Choroid plexus epithelial cell (primary cell): ENCODE data around the gene SPAAR.
A peak's percentile ranks its signal among the peaks of the same experiment; 100 is the strongest.
"Not testable (repeated sequence)": the region's sequence is repeated elsewhere in the genome, so short reads cannot be mapped to it uniquely, and the experiment has no call there.

Experiments used
- DNase-seq: peaks from one replicate; pipeline ENCODE4 v3.0.0-alpha.2; 2010; ENCODE audit warnings: low read depth
- H3K4me3 ChIP-seq: 2 replicates; pipeline ENCODE4 v1.5.1; 2011; ENCODE audit warnings: low read depth, mild to moderate bottlenecking, control low read depth, low read length, moderate library complexity
- CTCF ChIP-seq: conservative IDR thresholded peaks from 2 replicates; pipeline ENCODE4 v1.5.1; 2011; ENCODE audit warnings: low read depth, mild to moderate bottlenecking, control low read depth, inconsistent platforms, low read length, moderate library complexity

SPAAR gene

GRCh38 chr9:35923927-35924763 lies 14.9 kb downstream of the SPAAR start:
- no peak for TF ChIP-seq CTCF
- no peak overlapping the region for H3K4me3 ChIP-seq
- peak; percentile 92 for DNase-seq

GRCh38 chr9:35928591-35929452 lies 19.5 kb downstream of the SPAAR start:
- TF ChIP-seq CTCF, result no peak

GRCh38 chr9:35929453-35929718 lies 20.1 kb downstream of the SPAAR start:
- DNase-seq, result no peak
- no peak overlapping the region for H3K4me3 ChIP-seq
- TF ChIP-seq CTCF, result no peak

More at GRCh38 chr9:35928591-35929452, 19.5 kb downstream of the SPAAR start:
- H3K4me3 ChIP-seq, result no peak overlapping the region
- DNase-seq, result no peak

GRCh38 chr9:35930521-35930920 lies 21.2 kb downstream of the SPAAR start:
- no peak overlapping the region for H3K4me3 ChIP-seq
- no peak for DNase-seq
- TF ChIP-seq CTCF, result no peak

DNA sequence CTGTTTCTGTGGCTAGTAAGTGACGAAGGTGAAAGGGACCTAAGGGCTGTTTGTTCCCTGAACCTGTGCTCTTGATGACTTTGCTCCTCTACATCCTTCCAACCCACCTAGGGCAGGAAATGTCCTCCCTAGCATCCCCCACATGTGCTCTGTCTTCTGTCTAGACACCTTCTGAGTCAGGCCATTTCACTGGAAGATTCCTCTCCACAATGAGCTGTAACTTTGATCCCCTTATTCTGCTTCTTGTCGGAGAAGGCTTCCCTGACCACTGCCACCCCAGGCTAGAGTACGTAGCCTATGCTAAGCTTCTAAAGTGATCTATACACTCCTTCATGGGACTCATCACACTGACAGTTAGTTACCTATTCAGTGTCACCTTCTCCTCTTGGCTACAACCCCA lies 21.7 kb downstream of the SPAAR start:
- no peak for DNase-seq
- no peak overlapping the region for H3K4me3 ChIP-seq
- TF ChIP-seq CTCF, result no peak

GRCh38 chr9:35932735-35933134 lies 23.4 kb downstream of the SPAAR start:
- no peak for DNase-seq
- no peak overlapping the region for H3K4me3 ChIP-seq
- no peak for TF ChIP-seq CTCF

- no peak overlapping the region for H3K4me3 ChIP-seq
- no peak for TF ChIP-seq CTCF
- no peak for DNase-seq
Measured at GRCh38 chr9:35933550-35934067, 24.3 kb downstream of the SPAAR start.

DNA sequence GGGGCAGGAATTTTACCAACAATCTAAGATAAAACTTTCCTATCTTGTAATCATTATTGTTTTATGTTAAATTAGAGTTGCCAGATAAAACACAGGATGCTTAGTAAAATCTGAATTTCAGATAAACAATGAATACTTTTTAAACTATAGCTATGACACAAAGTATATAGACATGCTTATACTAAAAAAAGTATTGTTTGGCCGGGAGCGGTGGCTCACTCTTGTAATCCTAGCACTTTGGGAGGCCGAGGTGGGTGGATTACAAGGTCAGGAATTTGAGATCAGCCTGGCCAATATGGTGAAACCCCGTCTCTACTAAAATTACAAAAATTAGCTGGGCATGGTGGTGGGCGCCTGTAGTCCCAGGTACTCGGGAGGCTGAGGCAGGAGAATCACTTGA lies 24.8 kb downstream of the SPAAR start:
- not testable (repeated sequence) for H3K4me3 ChIP-seq, DNase-seq
